Caco-2 (cell line): ENCODE measurements around the gene PFKFB4. TPM values are rescaled to one million over a fixed set of nuclear protein-coding genes. Genes with fewer than 3 reads are reported as not detected.

ENCODE experiments used
- BruUV-seq: library from RNA; stranded (reverse); fragments of 400-500 nt; replicated peaks from 2 replicates; lab custom pipeline; 2021; lab: Mats Ljungman, UMichigan
- CTCF ChIA-PET: fragments of 300-600 bp; sonication (Branson Sonifier 250); formaldehyde crosslinking; loops from one replicate; lab custom pipeline; 2022; ENCODE audit warnings: antibody characterized with exemption; lab: Charles Lee
- POLR2A ChIA-PET: fragments of 300-600 bp; sonication (Branson Sonifier 250); formaldehyde crosslinking; loops from one replicate; lab custom pipeline; 2022; ENCODE audit warnings: antibody characterized with exemption; lab: Charles Lee
- DNase-seq, 2 experiments: peaks; one replicate each; pipeline versions ENCODE4 v3.0.0 to v3.0.0-alpha.2; 2020 to 2022
- H3K27me3 ChIP-seq: replicated peaks from 2 replicates; pipeline ENCODE4 v1.6.0; 2011; ENCODE audit warnings: low read length; ENCODE audit not compliant: control insufficient read depth, insufficient read depth
- H3K36me3 ChIP-seq: 2 replicates; pipeline ENCODE4 v1.5.1; 2011; ENCODE audit warnings: low read length; ENCODE audit not compliant: control insufficient read depth, insufficient read depth
- H3K4me1 ChIP-seq: fragments of 250-450 bp; sonication (Bioruptor Pico); 2 replicates; pipeline ENCODE4 v1.5.1; 2020; ENCODE audit warnings: mild to moderate bottlenecking
- H3K4me3 ChIP-seq: 2 replicates; pipeline ENCODE4 v1.5.1; 2011; ENCODE audit warnings: low read depth, mild to moderate bottlenecking, control low read depth, low read length
- H3K9me3 ChIP-seq: fragments of 250-450 bp; sonication (Bioruptor Pico); 2 replicates; pipeline ENCODE4 v1.5.1; 2020; ENCODE audit warnings: mild to moderate bottlenecking, moderate library complexity
- H3K27ac Mint-ChIP-seq: one replicate; pipeline ENCODE4 v1.8.0; 2022; ENCODE audit warnings: mixed read lengths; ENCODE audit not compliant: unreplicated experiment
- H3K27me3 Mint-ChIP-seq: one replicate; pipeline ENCODE4 v1.8.0; 2022; ENCODE audit warnings: mixed read lengths; ENCODE audit not compliant: insufficient read depth, unreplicated experiment
- H3K36me3 Mint-ChIP-seq: one replicate; pipeline ENCODE4 v1.8.0; 2022; ENCODE audit warnings: mild to moderate bottlenecking, mixed read lengths; ENCODE audit not compliant: insufficient read depth, unreplicated experiment
- H3K4me1 Mint-ChIP-seq: one replicate; pipeline ENCODE4 v1.8.0; 2022; ENCODE audit warnings: low read depth, mixed read lengths; ENCODE audit not compliant: unreplicated experiment
- H3K4me3 Mint-ChIP-seq: one replicate; pipeline ENCODE4 v1.8.0; 2022; ENCODE audit warnings: mild to moderate bottlenecking, moderate library complexity, mixed read lengths; ENCODE audit not compliant: unreplicated experiment
- H3K9me3 Mint-ChIP-seq: one replicate; pipeline ENCODE4 v1.8.0; 2022; ENCODE audit warnings: mixed read lengths; ENCODE audit not compliant: unreplicated experiment
- CTCF ChIP-seq, 2 experiments: fragments of 200-600 bp in 1 of 2; IDR thresholded peaks; 1 replicate in 1 of 2; 2 replicates in 1 of 2; pipeline versions ENCODE4 v1.5.1 to v1.8.0; 2011 to 2022; ENCODE audit warnings: antibody characterized with exemption in 1 of 2, control low read depth in 1 of 2, inconsistent platforms in 1 of 2, low read depth in 1 of 2, low read length in 1 of 2, mild to moderate bottlenecking in 1 of 2, moderate library complexity in 1 of 2; ENCODE audit not compliant: insufficient read depth in 1 of 2, severe bottlenecking in 1 of 2, unreplicated experiment in 1 of 2
- intact Hi-C: fragments of 100-400 bp; cut with micrococcal nuclease; formaldehyde crosslinking; loops from one replicate; pipeline ENCODE4 v1.10.0; 2022; ENCODE audit not compliant: unreplicated experiment
- total RNA-seq: library from RNA; stranded (reverse); gene quantifications from 2 replicates; pipeline ENCODE4 v1.2.3, GENCODE V29; 2022

The PFKFB4 gene
- total RNA-seq, 1 experiment from 2014 or later: 11.2 TPM

DNA sequence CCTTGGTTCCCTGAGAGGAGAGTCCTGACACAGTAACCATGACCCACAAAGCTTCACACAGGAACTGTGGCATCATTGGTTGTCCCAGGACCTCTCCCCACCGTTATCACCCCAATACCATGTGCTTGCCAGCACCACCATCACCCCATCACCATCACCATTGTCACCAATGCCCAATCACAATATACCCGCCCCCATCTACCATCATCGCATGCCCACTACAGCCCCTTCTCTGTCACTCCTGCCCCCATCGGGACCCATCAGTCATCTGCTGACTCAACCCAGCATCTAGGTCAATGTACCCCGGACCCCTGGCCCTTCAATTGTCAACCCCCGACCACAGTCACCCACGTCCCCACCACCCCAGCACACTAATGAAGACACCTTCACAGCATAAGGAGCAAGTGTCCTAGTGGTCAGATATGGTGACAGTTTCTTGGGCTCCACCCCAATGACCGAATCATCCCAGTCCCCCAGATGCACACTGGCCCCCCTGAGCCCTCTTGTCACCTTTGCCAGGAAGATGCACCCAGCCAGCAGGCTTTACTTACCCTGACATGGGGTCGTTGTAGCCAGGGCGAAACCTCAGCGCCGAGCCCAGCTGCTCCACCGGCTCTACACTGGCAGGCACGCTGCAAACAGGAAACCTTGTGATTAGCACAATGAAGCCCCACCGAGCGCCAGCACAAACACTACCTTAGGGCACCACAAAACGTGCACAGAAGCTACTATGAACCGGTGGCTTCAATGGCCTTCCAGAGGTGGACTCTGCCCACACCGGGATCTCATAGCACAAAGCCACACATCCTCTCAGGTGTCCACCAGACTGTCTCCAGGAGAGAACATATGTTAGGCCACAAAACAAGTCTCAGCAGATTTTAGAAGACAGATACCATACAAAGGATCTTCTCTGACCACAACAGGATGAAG, 77.7 kb downstream of the PFKFB4 start:
- H3K27me3 Mint-ChIP-seq: no peaks in the 10 kb centered on the region
- ChIA-PET POLR2A (no interaction called here), CTCF (no interaction called here)
- Histone ChIP-seq H3K4me3 (no peak overlapping the region), H3K27me3 (no peaks in the 10 kb centered on the region), H3K36me3 (no peaks in the 10 kb centered on the region), H3K9me3 (no peaks in the 10 kb centered on the region), H3K4me1 (peaks cover 12% of the 10 kb centered on the region; the same call in 1 of the 2 replicates)
- TF ChIP-seq CTCF (IDR thresholded peaks at IDR 0.05; ENCODE audit: insufficient read depth in 1 of 2, low read depth in 1 of 2, low read length in 1 of 2, severe bottlenecking in 1 of 2, unreplicated experiment in 1 of 2): no peak
- no TSS peak for BruUV-seq
- H3K9me3 Mint-ChIP-seq: no peaks in the 10 kb centered on the region
- intact Hi-C loops: no loop called here
- peaks cover 5% of the 10 kb centered on the region for H3K36me3 Mint-ChIP-seq
- peaks cover 13% of the 10 kb centered on the region for H3K4me1 Mint-ChIP-seq
- H3K4me3 Mint-ChIP-seq: no peak overlapping the region
- peak overlapping the region; percentile 12 for H3K27ac Mint-ChIP-seq
- DNase-seq: no peak

GRCh38 chr3:48477959-48478520, 78.6 kb downstream of the PFKFB4 start:
- intact Hi-C loops: no loop called here
- Mint-ChIP-seq H3K4me3 (no peak overlapping the region), H3K27me3 (no peaks in the 10 kb centered on the region), H3K4me1 (peaks cover 13% of the 10 kb centered on the region), H3K9me3 (no peaks in the 10 kb centered on the region), H3K27ac (peak overlapping the region; percentile 16), H3K36me3 (peaks cover 13% of the 10 kb centered on the region)
- Histone ChIP-seq H3K4me1 (peaks cover 17% of the 10 kb centered on the region; the same call in 1 of the 2 replicates), H3K9me3 (no peaks in the 10 kb centered on the region), H3K4me3 (no peak overlapping the region), H3K36me3 (no peaks in the 10 kb centered on the region), H3K27me3 (no peaks in the 10 kb centered on the region)
- ChIA-PET CTCF (no interaction called here), POLR2A (no interaction called here)
- DNase-seq: no peak
- TF ChIP-seq CTCF (IDR thresholded peaks at IDR 0.05; ENCODE audit: insufficient read depth in 1 of 2, low read depth in 1 of 2, low read length in 1 of 2, severe bottlenecking in 1 of 2, unreplicated experiment in 1 of 2): no peak
- BruUV-seq: no TSS peak

GRCh38 chr3:48476426-48477053, 80.1 kb downstream of the PFKFB4 start:
- no peaks in the 10 kb centered on the region for H3K9me3 Mint-ChIP-seq
- intact Hi-C loops: no loop called here
- POLR2A ChIA-PET: no interaction called here
- no peaks in the 10 kb centered on the region for H3K27me3 Mint-ChIP-seq
- no peak overlapping the region for H3K27ac Mint-ChIP-seq
- H3K36me3 Mint-ChIP-seq: peaks cover 18% of the 10 kb centered on the region
- CTCF ChIA-PET: interaction anchor here (0.7 to 1.2 kb wide), 2 partner anchors 40 to 42 kb away, joined by 3 read pairs; no protein-coding TSS in a partner anchor
- no peak overlapping the region for H3K4me3 Mint-ChIP-seq
- DNase-seq: no peak
- BruUV-seq: no TSS peak
- H3K4me1 Mint-ChIP-seq: peaks cover 13% of the 10 kb centered on the region
- H3K9me3 ChIP-seq: no peaks in the 10 kb centered on the region
- peaks cover 17% of the 10 kb centered on the region; the same call in 1 of the 2 replicates for H3K4me1 ChIP-seq
- TF ChIP-seq CTCF (IDR thresholded peaks at IDR 0.05; ENCODE audit: insufficient read depth in 1 of 2, low read depth in 1 of 2, low read length in 1 of 2, severe bottlenecking in 1 of 2, unreplicated experiment in 1 of 2): no peak
- no peaks in the 10 kb centered on the region for H3K27me3 ChIP-seq
- no peak overlapping the region for H3K4me3 ChIP-seq
- H3K36me3 ChIP-seq: no peaks in the 10 kb centered on the region
